Non-pigmented ciliary epithelial cell (primary cell): Measurements from ENCODE around the gene KCTD2.
"Not testable (repeated sequence)": the region's sequence is repeated elsewhere in the genome, so short reads cannot be mapped to it uniquely, and the experiment has no call there.

Experiments used
- DNase-seq: peaks from one replicate; pipeline ENCODE4 v3.0.0-alpha.2; 2010; ENCODE audit warnings: low read depth

Gene KCTD2

GRCh38 chr17:75020331-75021110, 26.5 kb upstream of the KCTD2 start:
- no peak for DNase-seq

- DNase-seq: no peak
Measured at GRCh38 chr17:75024686-75025397, 22.2 kb upstream of the KCTD2 start.

- DNase-seq: not testable (repeated sequence)
Measured at GRCh38 chr17:75025398-75025734, 21.7 kb upstream of the KCTD2 start.

- DNase-seq: not testable (repeated sequence)
Measured at GRCh38 chr17:75026650-75027049, 20.4 kb upstream of the KCTD2 start.

GRCh38 chr17:75030161-75030560, 16.9 kb upstream of the KCTD2 start:
- no peak for DNase-seq

- DNase-seq: peak; percentile 26
Measured at GRCh38 chr17:75031972-75032719, 14.9 kb upstream of the KCTD2 start.

- DNase-seq: no peak
Measured at GRCh38 chr17:75032720-75033280, 14.2 kb upstream of the KCTD2 start.

GRCh38 chr17:75033346-75034235, 13.4 kb upstream of the KCTD2 start:
- DNase-seq: peak; percentile 73

- DNase-seq: peak; percentile 41
Measured at GRCh38 chr17:75034236-75034908, 12.7 kb upstream of the KCTD2 start.

- DNase-seq: peak; percentile 30
Measured at GRCh38 chr17:75036643-75037268, 10.3 kb upstream of the KCTD2 start.

- no peak for DNase-seq
Measured at GRCh38 chr17:75039238-75039637, 7.8 kb upstream of the KCTD2 start.

- DNase-seq: no peak
Measured at GRCh38 chr17:75041656-75042280, 5.3 kb upstream of the KCTD2 start.

GRCh38 chr17:75043789-75044188, 3.2 kb upstream of the KCTD2 start:
- DNase-seq: not testable (repeated sequence)

GRCh38 chr17:75044716-75045115, 2.3 kb upstream of the KCTD2 start:
- no peak for DNase-seq

- DNase-seq: not testable (repeated sequence)
Measured at GRCh38 chr17:75045946-75046406, 1.0 kb upstream of the KCTD2 start.

GRCh38 chr17:75047398-75048098, 523 bp downstream of the KCTD2 start:
- DNase-seq: no peak

- DNase-seq: no peak
Measured at GRCh38 chr17:75048249-75048878, 1.3 kb downstream of the KCTD2 start.

GRCh38 chr17:75049057-75049456, 2.0 kb downstream of the KCTD2 start:
- DNase-seq: no peak

GRCh38 chr17:75049706-75050105, 2.7 kb downstream of the KCTD2 start:
- DNase-seq: no peak
